Esophagus muscularis mucosa (tissue), 4 donors: Measurements from ENCODE around the gene LRP8.

Experiments
- CTCF ChIP-seq, 3 experiments: fragments of 200-600 bp in 2 of 3; fragments of 450-650 bp in 1 of 3; sonication (generic) in 2 of 3; IDR thresholded peaks; one replicate each; pipeline ENCODE4 v1.5.1; 2017 to 2019; ENCODE audit warnings: antibody characterized with exemption in 3 of 3, mild to moderate bottlenecking in 2 of 3, moderate library complexity in 1 of 3
- EP300 ChIP-seq: sonication (generic); formaldehyde crosslinking; IDR thresholded peaks from one replicate; pipeline ENCODE4 v1.6.1; 2017; ENCODE audit warnings: antibody characterized with exemption
- POLR2A ChIP-seq: fragments of 450-650 bp; IDR thresholded peaks from one replicate; pipeline ENCODE4 v1.6.1; 2017; ENCODE audit warnings: antibody characterized with exemption, moderate library complexity, mild to moderate bottlenecking, low read depth

- TF ChIP-seq CTCF (IDR thresholded peaks at IDR 0.05) (no peak), POLR2A (no peak), EP300 (no peak)
Observed at GRCh38 chr1:53348486-53349368, 20.9 kb upstream of the LRP8 start.
